Activated CD8-positive, alpha-beta T cell treated with anti-CD3 and anti-CD28 coated beads, Interleukin-2, amount 10 ng/mL, durations not matched to agents 7 days and 5 days (primary cell): Measurements from ENCODE around the gene DPYSL4. TPM values are rescaled to one million over a fixed set of nuclear protein-coding genes. Genes with fewer than 3 reads are reported as not detected.

ENCODE experiments used
- ATAC-seq: fragments of 150-1000 bp; cut with Tn5 transposase; one replicate; pipeline ENCODE4 v1.10.0; 2021; ENCODE audit warnings: moderate library complexity
- CTCF ChIA-PET: fragments of 350-600 bp; sonication (Branson Sonifier 250); formaldehyde crosslinking; loops from one replicate; lab custom pipeline; 2021; ENCODE audit warnings: antibody characterized with exemption; lab: Charles Lee
- POLR2A ChIA-PET: fragments of 350-600 bp; sonication (Branson Sonifier 250); formaldehyde crosslinking; loops from one replicate; lab custom pipeline; 2021; ENCODE audit warnings: antibody characterized with exemption; lab: Charles Lee
- DNase-seq: peaks from one replicate; pipeline ENCODE4 v3.0.0-alpha.2; 2020
- H3K27ac Mint-ChIP-seq: one replicate; pipeline ENCODE4 v1.8.0; 2021; ENCODE audit warnings: mild to moderate bottlenecking, mixed read lengths
- H3K27me3 Mint-ChIP-seq: one replicate; pipeline ENCODE4 v1.8.0; 2021; ENCODE audit warnings: low read depth, mixed read lengths
- H3K36me3 Mint-ChIP-seq: one replicate; pipeline ENCODE4 v1.8.0; 2021; ENCODE audit warnings: low read depth, mixed read lengths
- H3K4me1 Mint-ChIP-seq: one replicate; pipeline ENCODE4 v1.8.0; 2021; ENCODE audit warnings: low read depth, mixed read lengths
- H3K4me3 Mint-ChIP-seq: one replicate; pipeline ENCODE4 v1.8.0; 2021; ENCODE audit warnings: mild to moderate bottlenecking, mixed read lengths
- H3K9me3 Mint-ChIP-seq: one replicate; pipeline ENCODE4 v1.8.0; 2022; ENCODE audit warnings: mixed read lengths; ENCODE audit not compliant: insufficient read depth
- total RNA-seq, 2 experiments: library from RNA; stranded (reverse); gene quantifications; one replicate each; pipeline ENCODE4 v1.2.3, GENCODE V29; 2021

The DPYSL4 gene
- 1 to 10 TPM; 1.2 to 2.2 TPM for total RNA-seq

DNA sequence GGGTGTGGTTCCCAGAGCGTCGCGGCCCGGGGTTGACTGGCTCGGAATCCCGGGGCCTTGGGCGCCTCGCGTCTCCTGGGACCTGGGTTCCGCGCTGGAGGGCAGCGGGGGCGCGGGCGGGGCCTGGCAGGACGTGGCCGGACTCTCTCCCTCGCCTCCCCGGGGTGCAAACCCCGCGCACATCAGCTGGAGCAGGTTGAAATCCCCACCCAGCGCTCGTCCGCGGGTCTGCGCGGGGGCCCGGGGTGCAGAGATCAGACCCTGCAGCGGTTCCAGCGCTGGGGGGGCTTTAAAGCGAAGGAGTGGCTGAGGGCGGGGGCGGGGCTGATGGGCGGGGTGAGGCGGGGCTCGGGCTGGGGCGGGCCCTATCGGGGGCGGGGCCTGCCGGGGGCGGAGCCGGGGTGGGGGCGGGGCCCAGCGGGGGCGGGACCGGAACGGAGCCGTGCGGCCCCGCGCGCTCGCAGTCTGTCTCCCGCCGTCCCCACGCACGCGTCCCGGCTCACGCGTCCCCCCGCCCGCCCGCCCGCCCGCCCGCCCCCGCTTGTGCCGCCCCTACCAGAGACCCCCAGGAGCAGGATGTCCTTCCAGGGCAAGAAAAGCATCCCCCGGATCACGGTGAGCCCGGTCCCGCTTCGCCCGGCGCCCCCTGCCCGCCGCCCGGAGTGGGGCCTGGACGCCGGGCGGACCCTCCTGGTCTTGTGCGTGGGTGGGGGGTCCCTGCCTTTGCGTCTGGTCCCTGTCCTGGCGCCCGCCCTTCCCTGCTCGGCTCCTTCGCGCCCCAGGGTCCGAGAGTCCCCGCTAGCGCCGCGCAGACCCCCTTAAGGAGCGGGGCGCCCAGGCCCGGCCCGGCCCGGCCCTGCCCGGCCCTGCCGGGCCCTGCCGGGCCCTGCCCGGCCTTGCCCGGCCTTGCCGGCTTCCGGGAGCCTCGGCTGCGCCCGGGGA lies at the start of gene DPYSL4:
Gene DPYSL4 (plus strand): TSS at position 461 of the 942 bp plus-strand sequence. CDS start 116 bp downstream, at position 577.
- H3K4me1 Mint-ChIP-seq: peaks cover 2% of the 10 kb centered on the region
- H3K27ac Mint-ChIP-seq: no peak within 1 kb of the TSS
- peak within 1 kb of the TSS; percentile 12 for H3K4me3 Mint-ChIP-seq
- peaks cover 2% of the 10 kb centered on the region for H3K36me3 Mint-ChIP-seq
- ChIA-PET POLR2A (no interaction called here), CTCF (no interaction called here)
- peak; percentile 49 for ATAC-seq
- H3K9me3 Mint-ChIP-seq: no peaks in the 10 kb centered on the region
- DNase-seq: no peak
- peaks cover 43% of the 10 kb centered on the region for H3K27me3 Mint-ChIP-seq

DNA sequence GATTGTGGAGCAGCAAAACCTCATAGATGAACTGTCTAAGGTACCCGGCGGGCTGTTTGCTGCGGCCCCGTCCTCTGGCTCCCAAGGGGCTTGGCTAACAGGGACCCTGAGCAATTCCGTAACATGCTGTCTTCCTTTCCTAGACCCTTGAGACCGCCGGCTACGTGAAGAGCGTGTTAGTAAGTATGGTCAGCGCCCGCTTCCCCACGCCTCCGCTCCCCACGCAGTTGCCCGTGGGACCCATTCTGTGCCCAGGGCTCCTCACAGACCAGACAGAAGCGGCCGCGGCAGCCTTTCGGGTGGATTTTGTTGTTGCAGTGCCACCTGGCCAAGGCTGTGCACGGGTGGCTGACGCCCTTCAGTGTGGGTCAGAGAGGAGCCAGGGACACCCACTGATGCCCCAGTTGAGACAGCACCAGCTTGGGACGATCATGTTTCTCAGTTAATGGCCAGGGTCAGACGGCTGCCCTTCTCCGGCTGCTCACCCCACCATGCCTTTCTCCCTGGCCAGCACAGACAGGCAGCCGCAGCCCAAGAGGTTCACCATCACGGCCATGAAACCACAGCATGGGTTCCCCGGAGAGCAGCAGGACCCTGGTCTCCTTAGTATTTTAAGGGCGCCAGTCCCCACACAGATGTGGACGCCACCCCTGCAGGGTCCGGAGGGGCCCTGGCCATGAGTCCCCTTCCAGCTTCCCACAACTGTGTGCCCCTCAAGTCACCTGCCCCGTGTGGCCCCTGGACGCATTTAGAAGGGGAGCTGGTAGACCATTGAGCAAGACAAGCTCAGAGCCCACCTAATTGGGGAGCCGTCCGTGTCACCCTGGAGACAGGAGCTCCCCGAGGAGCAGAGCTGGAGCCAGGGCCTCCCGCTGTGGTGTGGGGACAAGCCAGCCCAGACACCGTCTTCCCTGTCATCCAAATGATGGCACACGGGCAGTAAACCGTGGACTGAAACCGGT lies 49.4 kb upstream of the DPYSL4 start:
- no peaks in the 10 kb centered on the region for H3K27me3 Mint-ChIP-seq
- H3K4me1 Mint-ChIP-seq: peaks cover 2% of the 10 kb centered on the region
- no peaks in the 10 kb centered on the region for H3K36me3 Mint-ChIP-seq
- ChIA-PET CTCF (no interaction called here), POLR2A (interaction anchor here (0.6 kb wide), 1 partner anchor 382 kb away, joined by 4 read pairs; no protein-coding TSS in a partner anchor)
- no peaks in the 10 kb centered on the region for H3K9me3 Mint-ChIP-seq
- ATAC-seq (no peak), DNase-seq (no peak)
- no peak overlapping the region for H3K27ac Mint-ChIP-seq
- H3K4me3 Mint-ChIP-seq: no peak overlapping the region

DNA sequence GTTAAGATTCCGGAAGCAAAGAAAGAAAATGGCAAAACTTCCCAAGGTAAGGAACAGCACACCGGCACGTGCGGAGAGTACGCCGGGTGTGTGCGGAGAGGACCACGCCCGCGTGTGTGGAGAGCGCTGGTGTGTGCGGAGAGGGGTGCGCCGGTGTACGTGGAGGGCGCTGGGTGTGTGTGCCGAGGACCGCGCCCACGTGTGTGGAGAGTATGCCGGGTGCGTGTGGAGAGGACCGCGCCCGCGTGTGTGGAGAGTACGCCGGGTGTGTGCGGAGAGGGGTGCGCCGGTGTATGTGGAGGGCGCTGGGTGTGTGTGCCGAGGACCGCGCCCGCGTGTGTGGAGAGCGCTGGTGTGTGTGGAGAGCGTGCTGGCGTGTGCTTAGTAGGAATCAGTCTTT lies 48.6 kb upstream of the DPYSL4 start:
- ATAC-seq: no peak
- Mint-ChIP-seq H3K4me1 (peaks cover under 1% of the 10 kb centered on the region), H3K4me3 (no peak overlapping the region), H3K27ac (no peak overlapping the region), H3K36me3 (no peaks in the 10 kb centered on the region), H3K9me3 (no peaks in the 10 kb centered on the region), H3K27me3 (no peaks in the 10 kb centered on the region)
- POLR2A ChIA-PET: interaction anchor here (0.6 kb wide), 1 partner anchor 381 kb away, joined by 4 read pairs; no protein-coding TSS in a partner anchor
- no peak for DNase-seq
- CTCF ChIA-PET: no interaction called here

DNA sequence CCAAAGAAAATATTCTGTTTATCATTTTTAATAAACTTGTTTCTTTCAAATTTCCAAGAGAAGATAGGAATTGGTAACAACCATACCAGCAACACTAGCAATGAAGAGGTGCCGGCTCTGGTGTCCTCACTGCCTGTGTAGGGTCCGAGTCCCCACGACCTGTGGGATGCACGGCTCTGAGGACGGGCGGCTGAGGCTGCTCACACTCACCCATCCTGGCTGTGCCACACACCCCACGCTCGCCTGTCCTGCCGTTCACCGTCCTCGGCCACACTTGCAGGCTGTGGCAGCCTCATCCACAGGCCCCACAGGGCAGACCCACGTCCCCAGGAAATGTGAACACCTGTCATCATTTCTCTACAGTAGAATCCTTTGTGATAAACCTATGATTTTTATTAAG lies 48.2 kb upstream of the DPYSL4 start:
- ATAC-seq: no peak
- no peak overlapping the region for H3K27ac Mint-ChIP-seq
- H3K4me1 Mint-ChIP-seq: no peaks in the 10 kb centered on the region
- CTCF ChIA-PET: no interaction called here
- H3K9me3 Mint-ChIP-seq: no peaks in the 10 kb centered on the region
- no peaks in the 10 kb centered on the region for H3K36me3 Mint-ChIP-seq
- no peak overlapping the region for H3K4me3 Mint-ChIP-seq
- no peaks in the 10 kb centered on the region for H3K27me3 Mint-ChIP-seq
- no peak for DNase-seq
- POLR2A ChIA-PET: no interaction called here

DNA sequence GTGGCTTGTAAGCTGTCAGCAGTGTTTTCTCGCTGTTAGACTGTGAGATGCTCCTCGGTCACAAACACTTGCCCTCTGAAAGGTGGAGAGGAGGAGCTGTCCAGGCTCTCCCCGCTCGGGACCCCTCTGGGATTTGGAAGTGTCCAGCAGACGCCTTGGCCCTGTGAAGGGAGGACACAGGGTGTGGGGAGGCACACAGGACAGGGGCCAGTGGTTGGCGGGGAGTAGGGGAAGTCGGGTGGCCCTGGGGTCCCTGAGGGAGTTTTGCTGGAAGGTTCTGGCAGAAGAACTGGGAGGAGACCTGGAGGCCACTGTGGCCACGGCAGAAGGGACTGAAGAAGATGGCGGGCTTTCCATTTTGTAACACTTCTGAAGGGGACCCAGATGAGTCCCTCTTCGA lies 47.2 kb upstream of the DPYSL4 start:
- CTCF ChIA-PET: no interaction called here
- DNase-seq: no peak
- no peaks in the 10 kb centered on the region for H3K4me1 Mint-ChIP-seq
- POLR2A ChIA-PET: interaction anchor here (0.7 kb wide), 1 partner anchor 34 kb away, joined by 5 read pairs; no protein-coding TSS in a partner anchor
- no peaks in the 10 kb centered on the region for H3K27me3 Mint-ChIP-seq
- no peak overlapping the region for H3K4me3 Mint-ChIP-seq
- no peak for ATAC-seq
- no peaks in the 10 kb centered on the region for H3K9me3 Mint-ChIP-seq
- H3K27ac Mint-ChIP-seq: no peak overlapping the region
- H3K36me3 Mint-ChIP-seq: no peaks in the 10 kb centered on the region

DNA sequence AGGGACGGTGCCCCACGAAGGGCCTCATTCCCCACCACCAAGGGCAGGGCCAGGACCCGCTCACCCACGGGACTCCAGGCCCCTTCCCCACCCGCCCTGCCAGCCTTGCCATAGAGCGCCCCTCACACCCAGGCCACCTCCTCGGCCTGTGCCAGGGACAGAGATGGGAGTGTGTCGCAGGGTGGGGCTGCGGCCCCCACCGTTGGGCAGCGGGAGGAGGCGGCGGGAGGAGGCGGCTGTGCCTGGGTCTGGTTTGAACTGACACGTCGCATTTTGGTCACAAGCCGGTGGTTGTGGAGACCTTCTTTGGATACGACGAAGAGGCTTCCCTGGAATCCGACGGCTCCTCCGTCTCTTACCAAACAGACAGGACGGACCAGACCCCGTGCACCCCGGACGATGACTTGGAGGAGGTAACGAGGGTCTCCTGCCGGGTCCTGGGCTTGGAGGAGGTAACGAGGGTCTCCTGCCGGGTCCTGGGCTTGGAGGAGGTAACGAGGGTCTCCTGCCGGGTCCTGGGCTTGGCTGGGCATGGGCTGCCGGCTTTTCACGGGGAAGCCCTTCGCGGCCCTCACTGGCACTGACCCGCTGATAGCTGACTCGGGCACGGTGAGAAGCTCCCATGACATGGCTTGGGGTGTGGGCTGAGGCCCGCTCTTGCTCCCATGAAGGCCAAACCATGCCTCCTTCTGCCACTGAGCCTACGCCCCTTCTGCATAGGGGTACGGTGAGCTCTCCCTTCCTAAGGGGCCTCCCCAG lies 46.4 kb upstream of the DPYSL4 start:
- H3K27me3 Mint-ChIP-seq: no peaks in the 10 kb centered on the region
- H3K9me3 Mint-ChIP-seq: no peaks in the 10 kb centered on the region
- POLR2A ChIA-PET: no interaction called here
- no peaks in the 10 kb centered on the region for H3K36me3 Mint-ChIP-seq
- no peak for ATAC-seq
- CTCF ChIA-PET: no interaction called here
- DNase-seq: no peak
- no peak overlapping the region for H3K4me3 Mint-ChIP-seq
- no peak overlapping the region for H3K27ac Mint-ChIP-seq
- H3K4me1 Mint-ChIP-seq: no peaks in the 10 kb centered on the region

DNA sequence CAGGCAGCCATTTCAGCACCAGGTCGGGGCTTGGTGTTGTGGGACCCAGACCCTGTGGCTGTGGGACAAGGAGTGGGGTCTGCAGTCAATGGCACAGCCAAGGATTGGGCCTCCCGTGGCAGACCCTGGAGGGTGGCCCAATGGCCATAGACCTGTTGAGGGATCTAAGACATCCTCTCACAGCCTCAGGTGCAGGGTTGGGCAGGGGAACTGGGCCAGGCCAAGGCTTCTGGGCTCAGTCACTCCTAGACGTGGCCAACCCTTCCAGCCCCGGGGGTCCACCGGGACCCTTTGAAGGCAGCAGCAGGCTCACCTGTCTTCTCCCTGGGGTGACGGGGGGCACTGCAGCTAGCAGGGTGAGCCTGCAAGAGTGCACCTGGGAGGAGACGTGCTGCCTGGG lies 45.7 kb upstream of the DPYSL4 start:
- H3K4me1 Mint-ChIP-seq: no peaks in the 10 kb centered on the region
- DNase-seq: no peak
- no peak for ATAC-seq
- no peak overlapping the region for H3K27ac Mint-ChIP-seq
- ChIA-PET CTCF (interaction anchor here (1.4 kb wide), 1 partner anchor 256 kb away, joined by 7 read pairs; no protein-coding TSS in a partner anchor), POLR2A (interaction anchor here (0.6 kb wide), 1 partner anchor 97 kb away, joined by 3 read pairs; no protein-coding TSS in a partner anchor)
- H3K36me3 Mint-ChIP-seq: no peaks in the 10 kb centered on the region
- no peaks in the 10 kb centered on the region for H3K27me3 Mint-ChIP-seq
- H3K4me3 Mint-ChIP-seq: no peak overlapping the region
- no peaks in the 10 kb centered on the region for H3K9me3 Mint-ChIP-seq

DNA sequence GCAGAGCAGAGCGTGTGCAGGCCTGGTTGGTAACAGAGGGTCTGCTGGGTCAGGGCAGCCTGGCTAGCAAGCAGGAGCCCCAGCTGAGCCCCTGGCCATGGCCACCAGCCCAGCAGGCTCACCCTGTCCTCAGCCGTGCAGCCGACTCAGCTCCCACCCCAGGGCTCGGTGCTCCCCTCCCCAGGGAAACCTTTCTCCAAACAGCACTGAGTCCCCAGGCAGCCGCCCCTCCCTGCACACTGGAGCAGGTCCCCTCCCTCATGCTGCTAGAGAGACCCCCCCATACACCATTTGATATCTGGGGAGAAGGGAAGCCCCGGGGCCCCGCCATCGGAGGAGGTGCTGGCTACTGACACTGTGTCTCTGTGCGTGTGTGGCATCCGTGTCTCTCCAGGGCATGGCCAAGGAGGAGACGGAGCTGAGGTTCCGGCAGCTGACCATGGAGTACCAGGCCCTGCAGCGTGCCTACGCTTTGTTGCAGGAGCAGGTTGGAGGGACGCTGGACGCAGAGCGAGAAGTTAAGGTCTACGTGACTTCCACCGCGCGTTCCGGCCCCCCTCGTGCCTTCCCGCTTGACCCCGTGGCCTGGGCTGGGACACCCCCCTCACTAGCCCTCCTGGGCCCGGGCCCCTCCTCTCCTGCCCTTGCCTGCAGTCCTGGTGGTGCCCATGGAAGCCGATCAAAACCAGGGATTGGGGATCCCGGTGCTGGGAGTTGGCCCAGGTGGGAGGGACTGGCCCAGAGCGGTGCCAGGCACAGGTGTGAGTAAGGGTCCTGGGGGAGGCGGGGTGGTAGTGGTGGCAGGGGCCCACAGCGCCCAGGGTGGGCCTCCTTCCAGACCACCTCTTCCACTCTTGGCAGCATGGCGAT lies 45.0 kb upstream of the DPYSL4 start:
- ChIA-PET CTCF (interaction anchor here (0.6 to 1.9 kb wide), 4 partner anchors 11 to 256 kb away, joined by 3 to 7 read pairs (median 6); no protein-coding TSS in a partner anchor), POLR2A (interaction anchor here (0.6 kb wide), 1 partner anchor 98 kb away, joined by 3 read pairs; no protein-coding TSS in a partner anchor)
- Mint-ChIP-seq H3K36me3 (no peaks in the 10 kb centered on the region), H3K27me3 (no peaks in the 10 kb centered on the region), H3K27ac (no peak overlapping the region), H3K4me1 (no peaks in the 10 kb centered on the region), H3K9me3 (no peaks in the 10 kb centered on the region), H3K4me3 (no peak overlapping the region)
- ATAC-seq (no peak), DNase-seq (no peak)

DNA sequence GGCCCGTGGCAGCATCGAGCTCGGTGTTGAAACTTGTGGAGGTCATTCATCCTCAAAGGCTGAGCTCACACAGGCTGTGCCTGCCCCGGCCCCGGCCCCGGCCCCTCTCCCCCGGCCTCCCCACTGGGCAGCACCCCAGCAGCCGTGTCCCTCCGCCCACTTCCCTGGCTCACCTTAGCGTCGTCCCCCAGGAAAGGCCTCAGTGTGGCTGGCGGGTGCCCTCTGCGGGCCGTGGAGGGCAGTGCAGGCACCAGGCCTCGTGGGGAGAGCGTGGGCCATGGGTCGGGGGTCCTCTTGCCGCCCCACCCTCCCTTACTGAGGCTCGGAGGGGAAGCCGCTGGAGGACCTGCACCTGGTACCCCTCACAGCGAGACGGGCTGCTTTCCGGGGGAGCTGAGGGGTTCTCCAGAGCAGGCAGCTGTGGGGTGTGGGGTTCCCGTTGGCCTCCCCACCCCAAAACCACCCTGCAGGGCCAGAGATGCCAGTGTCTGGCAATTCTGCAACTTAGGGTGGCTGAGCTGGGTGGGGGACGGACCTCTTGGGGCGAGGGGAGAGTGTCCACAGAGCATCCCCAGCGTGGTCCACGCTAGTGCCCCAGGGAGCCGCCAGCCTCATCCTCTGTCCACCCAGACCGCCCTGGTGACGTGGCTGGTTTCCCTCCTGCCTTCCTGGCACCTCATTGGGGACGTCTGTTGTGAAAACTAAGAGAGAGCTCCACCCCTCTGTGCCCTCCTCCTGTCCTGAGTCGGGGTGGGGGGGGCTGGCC lies 44.2 kb upstream of the DPYSL4 start:
- CTCF ChIA-PET: interaction anchor here (0.6 to 1.9 kb wide), 4 partner anchors 10 to 257 kb away, joined by 3 to 7 read pairs (median 6); no protein-coding TSS in a partner anchor
- no peaks in the 10 kb centered on the region for H3K9me3 Mint-ChIP-seq
- H3K27ac Mint-ChIP-seq: no peak overlapping the region
- ATAC-seq: peak; percentile 75
- H3K36me3 Mint-ChIP-seq: no peaks in the 10 kb centered on the region
- no peaks in the 10 kb centered on the region for H3K27me3 Mint-ChIP-seq
- peak; percentile 63 for DNase-seq
- H3K4me1 Mint-ChIP-seq: no peaks in the 10 kb centered on the region
- POLR2A ChIA-PET: no interaction called here
- H3K4me3 Mint-ChIP-seq: no peak overlapping the region

DNA sequence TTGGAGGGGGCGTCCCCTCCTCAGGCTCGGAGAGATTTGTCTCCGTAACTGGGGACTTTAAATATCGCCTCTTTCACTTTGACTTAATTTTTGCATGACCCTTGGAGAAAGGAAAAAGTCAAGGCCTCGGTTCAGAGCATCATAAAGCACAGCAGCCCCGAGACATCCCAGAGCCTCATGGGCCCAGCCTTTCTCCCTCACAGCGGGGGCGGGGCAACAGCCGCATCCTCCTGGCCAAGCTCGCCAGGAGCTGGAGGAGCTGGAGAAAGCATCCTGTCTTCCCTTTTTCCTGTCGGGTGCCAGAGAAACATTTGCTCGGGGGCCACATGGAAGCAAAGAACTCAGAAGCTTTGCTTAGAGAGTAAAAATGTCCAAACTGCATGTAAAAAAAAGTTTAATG lies 43.6 kb upstream of the DPYSL4 start:
- Mint-ChIP-seq H3K27me3 (no peaks in the 10 kb centered on the region), H3K9me3 (no peaks in the 10 kb centered on the region), H3K27ac (no peak overlapping the region), H3K36me3 (no peaks in the 10 kb centered on the region), H3K4me1 (no peaks in the 10 kb centered on the region), H3K4me3 (no peak overlapping the region)
- POLR2A ChIA-PET: no interaction called here
- CTCF ChIA-PET: interaction anchor here (1.9 kb wide), 2 partner anchors 9 to 125 kb away, joined by 6 to 7 read pairs; no protein-coding TSS in a partner anchor
- ATAC-seq (no peak), DNase-seq (no peak)
